Body of pancreas (tissue), 4 donors: ENCODE results near the gene ACKR2.

ENCODE experiments used
- CTCF ChIP-seq, 7 experiments: fragments of 450-650 bp in 4 of 7; fragments of 200-600 bp in 3 of 7; sonication (generic) in 3 of 7; IDR thresholded peaks; one replicate each; pipeline ENCODE4 v1.5.1; 2016 to 2019; ENCODE audit warnings: antibody characterized with exemption in 7 of 7
- POLR2A ChIP-seq, 3 donors: fragments of 450-650 bp; IDR thresholded peaks; one replicate each; pipeline ENCODE4 v1.6.1; 2016; ENCODE audit warnings: antibody characterized with exemption in 3 of 3, mild to moderate bottlenecking in 2 of 3

GRCh38 chr3:42827023-42827422 is 17.8 kb downstream of the ACKR2 start:
- TF ChIP-seq CTCF (IDR thresholded peaks at IDR 0.05) (no peak), POLR2A (IDR thresholded peaks at IDR 0.05) (no peak)
